ENCODE measurements around the gene UNC5A. TPM values are rescaled to one million over a fixed set of nuclear protein-coding genes. Genes with fewer than 3 reads are reported as not detected.

UNC5A gene
- total RNA-seq, 1 experiment from 2014 or later, result 10.1 TPM

DNA sequence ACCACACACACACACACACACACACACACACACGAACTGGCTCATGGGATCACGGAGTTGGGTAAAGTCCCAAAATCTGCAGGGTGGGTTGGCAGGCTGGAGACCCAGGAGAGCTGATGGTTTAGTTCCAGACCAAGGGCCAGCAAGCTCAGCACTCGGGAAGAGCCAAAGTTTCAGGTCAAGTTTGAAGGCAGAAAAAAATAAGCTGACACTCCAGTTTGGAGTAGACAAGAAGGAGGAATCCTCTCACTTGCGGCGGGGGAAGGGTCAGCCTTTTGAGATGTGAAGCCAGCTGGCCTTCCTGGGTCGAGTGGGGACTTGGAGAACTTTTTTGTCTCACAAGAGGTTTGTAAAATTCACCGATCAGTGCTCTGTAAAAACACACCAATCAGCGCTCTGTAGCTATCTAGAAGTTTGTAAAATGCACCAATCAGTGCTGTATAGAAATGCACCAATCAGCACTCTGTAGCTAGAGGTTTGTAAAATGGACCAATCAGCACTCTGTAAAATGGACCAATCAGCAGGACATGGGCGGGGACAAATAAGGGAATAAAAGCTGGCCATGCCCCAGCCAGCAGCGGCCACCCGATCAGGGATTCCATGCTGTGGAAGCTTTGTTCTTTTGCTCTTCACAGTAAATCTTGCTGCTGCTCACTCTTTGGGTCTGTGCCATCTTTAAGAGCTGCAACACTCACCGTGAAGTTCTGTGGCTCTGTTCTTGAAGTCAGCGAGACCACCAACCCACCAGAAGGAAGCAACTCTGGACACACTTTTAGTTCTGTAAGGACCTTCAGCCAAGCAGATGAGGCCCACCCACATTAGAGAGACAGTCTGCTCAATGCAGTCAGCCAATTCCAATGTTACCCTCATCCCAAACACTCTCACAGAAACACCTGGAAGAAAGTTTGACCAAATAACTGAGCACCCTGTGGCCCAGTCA lies 37.8 kb upstream of the UNC5A start:
- RAD21 ChIA-PET (ENCODE audit: low non-redundant PET in 1 of 2, low total read pairs in 2 of 2, uncharacterized antibody in 2 of 2, unreplicated experiment in 2 of 2), result no interaction called here
- H3K4me3 ChIP-seq (replicated peaks in 1 of 2; ENCODE audit: low read depth in 1 of 2, low read length in 2 of 2), result no peak overlapping the region
- no peaks in the 10 kb centered on the region for H3K9me3 ChIP-seq (ENCODE audit: control insufficient read depth in 1 of 2, insufficient read depth in 1 of 2, low read depth in 1 of 2, low read length in 2 of 2)
- no peak overlapping the region for H3K27ac ChIP-seq (ENCODE audit: low read depth, low read length)
- no peaks in the 10 kb centered on the region for H4K20me1 ChIP-seq (ENCODE audit: insufficient read depth)
- BruUV-seq (replicated peaks), result no TSS peak
- H3K9ac ChIP-seq (ENCODE audit: low read length), result no peak overlapping the region
- no peak overlapping the region for H2AFZ ChIP-seq (ENCODE audit: low read depth, low read length, poor library complexity, severe bottlenecking)
- H3K4me1 ChIP-seq (ENCODE audit: control insufficient read depth in 1 of 2, insufficient read depth in 2 of 2, low read length in 2 of 2), result no peaks in the 10 kb centered on the region
- CTCF ChIA-PET, result no interaction called here
- POLR2A ChIA-PET, result interaction anchor here (0.6 to 0.8 kb wide), 2 partner anchors 12 to 581 kb away, joined by 3 read pairs; no protein-coding TSS in a partner anchor
- no peak overlapping the region for H3K4me2 ChIP-seq (ENCODE audit: low read length)
- no peaks in the 10 kb centered on the region for H3K36me3 ChIP-seq (ENCODE audit: control insufficient read depth in 1 of 2, insufficient read depth in 2 of 2, low read length in 2 of 2)
- no peak for DNase-seq (ENCODE audit: low read depth, low spot score)
- intact Hi-C loops (cut with micrococcal nuclease), result no loop called here
- H3K79me2 ChIP-seq (ENCODE audit: insufficient read depth, low read length), result no peaks in the 10 kb centered on the region
- TF ChIP-seq, protein P1, sequence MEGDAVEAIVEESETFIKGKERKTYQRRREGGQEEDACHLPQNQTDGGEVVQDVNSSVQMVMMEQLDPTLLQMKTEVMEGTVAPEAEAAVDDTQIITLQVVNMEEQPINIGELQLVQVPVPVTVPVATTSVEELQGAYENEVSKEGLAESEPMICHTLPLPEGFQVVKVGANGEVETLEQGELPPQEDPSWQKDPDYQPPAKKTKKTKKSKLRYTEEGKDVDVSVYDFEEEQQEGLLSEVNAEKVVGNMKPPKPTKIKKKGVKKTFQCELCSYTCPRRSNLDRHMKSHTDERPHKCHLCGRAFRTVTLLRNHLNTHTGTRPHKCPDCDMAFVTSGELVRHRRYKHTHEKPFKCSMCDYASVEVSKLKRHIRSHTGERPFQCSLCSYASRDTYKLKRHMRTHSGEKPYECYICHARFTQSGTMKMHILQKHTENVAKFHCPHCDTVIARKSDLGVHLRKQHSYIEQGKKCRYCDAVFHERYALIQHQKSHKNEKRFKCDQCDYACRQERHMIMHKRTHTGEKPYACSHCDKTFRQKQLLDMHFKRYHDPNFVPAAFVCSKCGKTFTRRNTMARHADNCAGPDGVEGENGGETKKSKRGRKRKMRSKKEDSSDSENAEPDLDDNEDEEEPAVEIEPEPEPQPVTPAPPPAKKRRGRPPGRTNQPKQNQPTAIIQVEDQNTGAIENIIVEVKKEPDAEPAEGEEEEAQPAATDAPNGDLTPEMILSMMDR (IDR thresholded peaks at IDR 0.05 in 2 of 3, conservative IDR thresholded peaks at IDR 0.05 in 1 of 3; ENCODE audit: borderline replicate concordance in 1 of 3, insufficient read depth in 1 of 3, low read depth in 2 of 3, low read length in 2 of 3), result no peak
- no peaks in the 10 kb centered on the region; the same call in 1 of the 2 replicates for H3K27me3 ChIP-seq (ENCODE audit: insufficient read depth, low read length)
- no peaks in the 10 kb centered on the region for H3K9me2 ChIP-seq (ENCODE audit: insufficient read depth)
- ATAC-seq, result no peak

DNA sequence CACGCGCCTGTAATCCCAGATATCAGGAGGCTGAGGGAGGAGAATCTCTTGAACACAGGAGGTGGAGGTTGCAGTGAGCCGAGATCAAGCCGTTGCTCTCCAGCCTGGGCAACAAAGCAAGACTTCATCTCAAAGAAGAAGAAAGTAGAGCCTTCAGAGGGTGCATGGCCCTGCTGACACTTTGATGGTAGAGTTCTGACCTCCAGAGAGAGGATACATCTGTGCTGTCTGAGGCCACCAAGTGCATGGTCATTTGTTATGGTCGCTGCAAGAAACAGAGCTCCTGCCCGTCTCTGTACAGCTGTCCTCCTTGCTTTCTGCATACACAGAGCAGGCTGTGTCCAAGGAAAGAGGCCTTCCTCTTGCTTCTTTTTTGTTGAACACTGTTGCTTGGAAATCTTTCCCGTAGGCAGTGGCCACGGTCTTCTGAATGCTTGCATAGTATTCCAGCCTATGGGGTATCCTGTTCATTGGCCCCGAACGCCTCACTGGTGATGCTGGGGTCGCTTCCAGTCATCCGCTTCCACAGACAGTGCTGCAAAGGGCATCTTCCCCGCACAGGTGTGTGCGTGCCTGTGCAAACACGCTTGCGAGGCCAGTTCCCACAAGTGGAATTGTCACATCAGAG lies 36.8 kb upstream of the UNC5A start:
- BruUV-seq (replicated peaks), result no TSS peak
- H3K4me2 ChIP-seq (ENCODE audit: low read length), result no peak overlapping the region
- TF ChIP-seq ZNF274 (IDR thresholded peaks at IDR 0.05; ENCODE audit: low read depth, low read length) (no peak), ELF1 (IDR thresholded peaks at IDR 0.05; ENCODE audit: borderline replicate concordance, low read depth) (no peak), CBX3 (IDR thresholded peaks at IDR 0.05; ENCODE audit: low read depth) (no peak)
- no peaks in the 10 kb centered on the region; the same call in 1 of the 2 replicates for H3K27me3 ChIP-seq (ENCODE audit: insufficient read depth, low read length)
- no peak overlapping the region for H3K9ac ChIP-seq (ENCODE audit: low read length)
- ChIA-PET POLR2A (no interaction called here), CTCF (no interaction called here), RAD21 (ENCODE audit: low non-redundant PET in 1 of 2, low total read pairs in 2 of 2, uncharacterized antibody in 2 of 2, unreplicated experiment in 2 of 2) (no interaction called here)
- H3K27ac ChIP-seq (ENCODE audit: low read depth, low read length), result no peak overlapping the region
- no peak; the same call in 1 of the 2 replicates for ATAC-seq
- no peaks in the 10 kb centered on the region for H3K9me3 ChIP-seq (ENCODE audit: control insufficient read depth in 1 of 2, insufficient read depth in 1 of 2, low read depth in 1 of 2, low read length in 2 of 2)
- H3K9me2 ChIP-seq (ENCODE audit: insufficient read depth), result no peaks in the 10 kb centered on the region
- no peaks in the 10 kb centered on the region for H3K36me3 ChIP-seq (ENCODE audit: control insufficient read depth in 1 of 2, insufficient read depth in 2 of 2, low read length in 2 of 2)
- no peaks in the 10 kb centered on the region for H3K79me2 ChIP-seq (ENCODE audit: insufficient read depth, low read length)
- intact Hi-C loops (cut with micrococcal nuclease), result no loop called here
- no peak for DNase-seq (ENCODE audit: low read depth, low spot score)
- no peak overlapping the region for H3K4me3 ChIP-seq (replicated peaks in 1 of 2; ENCODE audit: low read depth in 1 of 2, low read length in 2 of 2)
- no peaks in the 10 kb centered on the region for H3K4me1 ChIP-seq (ENCODE audit: control insufficient read depth in 1 of 2, insufficient read depth in 2 of 2, low read length in 2 of 2)
- no peaks in the 10 kb centered on the region for H4K20me1 ChIP-seq (ENCODE audit: insufficient read depth)
- H2AFZ ChIP-seq (ENCODE audit: low read depth, low read length, poor library complexity, severe bottlenecking), result no peak overlapping the region
